HG03045 (cell line): ENCODE results near the gene MCRIP1.
"Not testable (repeated sequence)": the region's sequence is repeated elsewhere in the genome, so short reads cannot be mapped to it uniquely, and the experiment has no call there.

Experiments used
- ATAC-seq: cut with Tn5 transposase; IDR thresholded peaks from one replicate; pipeline ENCODE4 v1.9.1; 2021; ENCODE audit warnings: mild to moderate bottlenecking, moderate library complexity; ENCODE audit not compliant: unreplicated experiment

MCRIP1 gene

GRCh38 chr17:81842725-81843504, 9.8 kb upstream of the MCRIP1 start:
- ATAC-seq = no peak

GRCh38 chr17:81842378-81842724, 9.3 kb upstream of the MCRIP1 start:
- ATAC-seq = no peak

GRCh38 chr17:81841866-81842265, 8.8 kb upstream of the MCRIP1 start:
- no peak for ATAC-seq

DNA sequence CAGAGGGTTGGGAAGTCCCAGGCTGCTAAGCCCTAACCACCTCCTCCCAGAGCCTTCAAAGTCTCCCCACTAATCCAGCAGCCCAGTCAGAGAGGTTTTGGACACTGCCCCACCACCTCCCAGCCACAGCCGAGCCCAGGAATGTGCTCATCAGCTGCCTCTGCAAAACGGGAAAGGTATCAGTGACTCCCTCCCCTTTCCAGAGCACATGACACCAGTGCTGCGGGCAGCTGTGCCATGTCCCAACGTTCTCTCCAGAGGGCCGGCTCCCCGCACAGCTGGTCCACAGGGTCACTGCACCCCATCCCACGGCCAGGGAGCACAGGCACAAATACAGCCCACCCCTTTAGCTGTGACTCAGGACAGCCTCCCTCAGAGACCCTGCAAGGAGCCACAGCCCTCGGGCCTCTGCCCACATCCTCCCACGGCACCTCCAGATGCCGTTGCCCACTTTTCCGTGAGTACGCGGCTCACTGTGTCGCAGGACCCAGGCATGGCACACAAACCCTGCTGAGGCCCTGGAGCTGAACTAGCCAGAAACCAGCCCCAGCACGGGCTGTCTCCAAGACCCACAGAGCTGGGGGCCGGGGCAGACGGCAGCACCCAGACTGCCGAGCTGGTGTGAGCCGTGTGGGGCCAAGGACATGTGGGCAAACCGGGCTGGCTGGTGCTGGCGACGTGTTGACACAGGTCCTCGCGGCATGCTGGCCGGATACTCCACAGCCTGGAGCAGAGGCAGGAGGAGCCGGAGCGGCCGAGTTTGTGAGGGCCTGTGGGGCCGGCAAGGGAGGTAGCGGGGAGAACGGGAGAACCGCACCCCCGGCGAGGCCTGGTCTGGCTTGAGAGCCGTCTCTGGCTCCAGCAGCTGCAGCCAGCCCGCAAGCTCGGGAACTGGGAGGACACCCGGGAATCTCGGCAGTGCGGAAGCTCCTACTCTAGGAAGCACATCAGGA, 8.0 kb upstream of the MCRIP1 start:
- no peak for ATAC-seq

DNA sequence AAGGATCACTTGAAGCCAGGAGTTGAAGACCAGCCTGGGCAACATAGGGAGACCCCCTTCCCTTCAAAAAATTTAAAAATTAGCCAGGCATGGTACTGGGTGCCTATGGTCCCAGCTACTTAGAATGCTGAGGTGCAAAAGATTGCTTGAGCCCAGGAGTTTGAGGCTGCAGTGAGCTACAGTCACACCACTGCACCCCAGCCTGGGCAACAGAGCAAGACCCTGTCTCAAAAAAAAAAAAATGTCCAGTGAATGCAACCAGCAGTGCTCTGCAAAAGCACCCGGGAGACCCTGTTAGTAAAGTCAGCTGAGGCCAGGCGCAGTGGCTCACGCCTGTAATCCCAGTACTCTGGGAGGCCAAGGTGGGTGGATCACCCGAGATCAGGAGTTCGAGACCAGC, 7.0 kb upstream of the MCRIP1 start:
- ATAC-seq = not testable (repeated sequence)

DNA sequence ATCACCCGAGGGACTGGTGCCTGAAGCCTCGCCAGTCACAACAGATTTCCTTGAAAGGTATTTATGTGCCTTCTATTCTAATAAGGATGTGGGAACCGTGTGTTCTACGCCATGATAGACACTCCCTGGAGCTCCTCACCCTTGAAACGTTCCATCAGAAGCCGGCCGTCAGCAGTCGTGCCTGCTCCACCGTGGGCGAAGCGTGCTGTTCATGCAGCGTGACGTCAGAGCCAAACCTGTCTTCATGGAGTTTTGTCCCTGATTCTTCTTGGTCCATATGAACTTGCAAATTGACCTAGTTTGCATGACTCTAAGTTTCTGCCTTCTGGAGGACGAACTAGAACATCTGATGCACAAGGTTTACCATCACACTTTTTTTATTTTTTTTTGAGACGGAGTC, 6.2 kb upstream of the MCRIP1 start:
- ATAC-seq = no peak

GRCh38 chr17:81838753-81839255, 5.7 kb upstream of the MCRIP1 start:
- ATAC-seq = no peak

DNA sequence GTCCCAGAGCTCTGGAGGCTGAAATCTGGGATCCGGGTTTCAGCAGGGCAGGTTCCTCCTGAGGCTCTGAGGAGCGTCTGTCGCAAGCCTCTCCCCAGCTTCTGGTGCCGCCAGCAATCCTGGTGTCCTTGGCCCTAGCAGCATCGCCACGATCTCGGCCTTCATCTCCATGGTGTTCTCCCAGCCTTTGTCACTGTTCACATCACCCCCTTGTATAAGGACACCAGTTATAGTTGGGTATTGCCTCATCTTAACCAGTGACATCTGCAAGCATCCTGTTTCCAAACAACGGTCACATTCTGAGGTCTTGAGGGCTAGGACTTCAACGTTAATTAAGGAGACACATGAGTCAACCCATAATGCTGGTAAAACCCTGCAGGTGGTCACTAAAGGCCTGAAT, 4.5 kb upstream of the MCRIP1 start:
- ATAC-seq = no peak

GRCh38 chr17:81834831-81835267, 1.8 kb upstream of the MCRIP1 start, which contains the start of gene PPP1R27:
PPP1R27 (minus strand) TSS chr17:81835050; CDS start chr17:81834953, 97 bp downstream.
- ATAC-seq = no peak

- ATAC-seq = no peak
These were observed 1.1 kb upstream of the MCRIP1 start for GRCh38 chr17:81833921-81834830.

GRCh38 chr17:81832608-81833159, 407 bp downstream of the MCRIP1 start:
- ATAC-seq = peak; percentile 69

DNA sequence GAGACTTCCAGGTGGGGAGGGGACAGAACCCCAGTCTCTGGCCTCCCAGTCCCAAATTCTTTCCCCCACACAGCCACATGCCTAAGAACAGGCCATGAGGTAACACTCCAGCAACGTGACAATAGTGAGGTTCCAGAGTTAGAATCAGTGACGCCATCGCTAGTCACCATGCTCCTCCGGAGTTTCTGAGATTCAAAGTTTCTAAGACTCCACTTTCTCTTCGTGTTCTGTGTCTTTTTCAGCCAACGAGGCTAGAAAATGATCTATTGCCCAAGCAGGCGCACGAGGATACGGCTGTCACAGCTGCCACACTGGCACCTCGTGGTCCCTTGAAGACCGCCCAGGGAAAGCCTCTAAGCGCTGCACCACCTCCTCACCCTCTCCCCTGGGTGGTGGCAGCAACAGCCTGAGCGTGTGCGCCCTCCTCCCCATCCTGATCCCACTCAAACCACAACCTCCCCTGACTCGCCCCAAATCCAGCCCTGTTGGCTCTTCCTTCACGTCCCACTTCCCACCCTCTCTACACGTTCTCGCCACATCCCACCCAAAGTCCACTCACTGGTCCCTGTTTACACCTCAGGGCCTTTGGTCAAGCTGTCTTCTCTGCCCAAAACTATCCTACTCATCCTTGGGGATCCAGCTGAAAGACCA, 1.0 kb downstream of the MCRIP1 start:
- peak; percentile 7 for ATAC-seq

- no peak for ATAC-seq
These were observed 1.5 kb downstream of the MCRIP1 start for GRCh38 chr17:81831563-81831956.

DNA sequence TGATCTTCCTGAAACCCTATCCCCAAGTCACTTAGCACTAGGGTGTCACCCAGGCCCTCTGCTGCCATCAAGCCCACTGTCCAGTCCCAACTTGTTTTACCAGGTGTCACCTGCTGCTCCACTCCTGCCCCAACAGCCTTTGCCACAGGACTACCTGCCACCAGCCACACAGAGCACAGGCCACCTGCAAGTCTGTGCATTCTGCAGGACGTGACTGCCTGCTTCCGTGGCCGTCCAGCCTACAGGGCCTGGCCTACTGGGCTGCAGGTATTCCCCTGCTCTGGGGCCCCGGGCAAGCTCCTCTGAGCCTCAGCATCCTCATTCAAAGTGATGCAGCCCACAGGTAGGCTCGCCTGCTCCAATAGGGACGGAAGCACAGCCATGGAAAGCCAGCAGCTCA, 3.2 kb downstream of the MCRIP1 start:
- ATAC-seq = no peak

DNA sequence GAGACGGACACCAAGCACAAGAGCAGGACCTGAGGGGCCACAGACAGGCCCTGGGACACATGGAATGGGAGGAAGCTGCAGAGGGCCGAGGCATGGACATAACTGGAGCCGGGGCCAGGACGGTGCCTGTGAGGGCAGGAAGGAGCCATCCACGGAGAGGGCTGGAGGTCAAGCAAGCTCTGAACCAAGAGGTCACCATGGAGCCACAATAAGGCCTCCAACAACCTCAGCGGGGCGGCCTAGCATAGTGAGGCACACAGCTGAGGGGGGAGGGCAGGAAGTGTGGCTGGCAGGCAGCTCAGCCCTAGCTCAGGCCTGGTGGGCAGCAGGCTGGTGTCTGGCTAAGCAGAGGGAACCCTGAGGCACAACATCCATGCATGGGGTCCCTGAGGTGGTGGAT, 4.4 kb downstream of the MCRIP1 start:
- no peak for ATAC-seq

GRCh38 chr17:81825841-81826466, 7.1 kb downstream of the MCRIP1 start:
- ATAC-seq = no peak

DNA sequence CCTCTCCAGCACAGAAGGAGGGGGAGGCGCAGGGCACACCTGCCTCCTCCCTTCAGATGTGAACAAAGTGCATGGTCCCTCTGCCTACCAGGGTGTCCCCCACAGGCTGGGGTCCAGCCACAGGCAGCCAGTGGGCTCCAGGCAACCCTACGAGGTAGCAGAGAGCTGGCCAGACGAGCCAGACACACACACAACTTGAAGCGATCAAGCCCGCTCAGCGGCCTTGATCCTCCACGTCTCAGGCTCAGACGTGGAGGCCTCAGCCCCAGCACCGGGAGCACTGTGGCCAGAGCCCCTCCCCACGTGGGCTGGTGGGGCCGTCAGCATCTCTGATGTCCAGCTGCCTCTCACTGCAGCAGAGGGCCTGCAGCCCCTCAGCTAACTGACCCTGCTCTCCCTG, 8.5 kb downstream of the MCRIP1 start:
- no peak for ATAC-seq

- ATAC-seq = no peak
These were observed 9.1 kb downstream of the MCRIP1 start for GRCh38 chr17:81823820-81824550.
